ENCODE results near the gene KRT36. TPM values are rescaled to one million over a fixed set of nuclear protein-coding genes. Genes with fewer than 3 reads are reported as not detected.

KRT36 gene
- total and polyA plus RNA-seq, 9 donors: 0.50 TPM; not detected in 8

DNA sequence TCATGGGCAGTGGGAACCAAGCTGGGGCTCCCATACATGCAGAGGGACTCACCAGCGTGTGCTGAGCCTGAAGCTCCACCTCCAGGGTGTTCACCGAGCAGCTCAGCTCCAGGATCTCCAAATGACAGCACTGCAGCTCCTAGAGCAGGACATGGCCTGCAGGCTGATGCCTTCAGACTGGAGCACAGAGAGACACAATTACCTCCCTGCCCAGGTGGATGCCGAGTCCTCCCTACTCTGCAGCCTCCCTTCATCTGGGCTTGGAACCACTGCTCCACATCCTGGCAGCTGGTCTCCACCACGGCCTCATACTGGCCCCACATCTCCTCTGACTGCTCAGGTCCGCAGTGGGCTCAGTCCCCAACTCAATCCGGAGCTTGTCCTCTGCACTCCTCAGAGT, 40.7 kb downstream of the KRT36 start:
- Histone ChIP-seq H3K36me3 (no peaks in the 10 kb centered on the region), H3K9me3 (no peaks in the 10 kb centered on the region), H3K4me1 (ENCODE audit: insufficient read depth) (peaks cover 2% of the 10 kb centered on the region), H3K27ac (no peak overlapping the region), H3K4me3 (no peak overlapping the region), H3K27me3 (no peaks in the 10 kb centered on the region)
- WGBS, 3 donors: 82 to 87% (median 85%) methylated on average over 6 of the region's 6 CpGs
- intact Hi-C loops (cut with DNase I): no loop called here
- no peak for DNase-seq
- TF ChIP-seq, protein P1, sequence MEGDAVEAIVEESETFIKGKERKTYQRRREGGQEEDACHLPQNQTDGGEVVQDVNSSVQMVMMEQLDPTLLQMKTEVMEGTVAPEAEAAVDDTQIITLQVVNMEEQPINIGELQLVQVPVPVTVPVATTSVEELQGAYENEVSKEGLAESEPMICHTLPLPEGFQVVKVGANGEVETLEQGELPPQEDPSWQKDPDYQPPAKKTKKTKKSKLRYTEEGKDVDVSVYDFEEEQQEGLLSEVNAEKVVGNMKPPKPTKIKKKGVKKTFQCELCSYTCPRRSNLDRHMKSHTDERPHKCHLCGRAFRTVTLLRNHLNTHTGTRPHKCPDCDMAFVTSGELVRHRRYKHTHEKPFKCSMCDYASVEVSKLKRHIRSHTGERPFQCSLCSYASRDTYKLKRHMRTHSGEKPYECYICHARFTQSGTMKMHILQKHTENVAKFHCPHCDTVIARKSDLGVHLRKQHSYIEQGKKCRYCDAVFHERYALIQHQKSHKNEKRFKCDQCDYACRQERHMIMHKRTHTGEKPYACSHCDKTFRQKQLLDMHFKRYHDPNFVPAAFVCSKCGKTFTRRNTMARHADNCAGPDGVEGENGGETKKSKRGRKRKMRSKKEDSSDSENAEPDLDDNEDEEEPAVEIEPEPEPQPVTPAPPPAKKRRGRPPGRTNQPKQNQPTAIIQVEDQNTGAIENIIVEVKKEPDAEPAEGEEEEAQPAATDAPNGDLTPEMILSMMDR (IDR thresholded peaks at IDR 0.05): no peak
- TF ChIP-seq EP300 (IDR thresholded peaks at IDR 0.05) (no peak), POLR2A (IDR thresholded peaks at IDR 0.05) (no peak)

DNA sequence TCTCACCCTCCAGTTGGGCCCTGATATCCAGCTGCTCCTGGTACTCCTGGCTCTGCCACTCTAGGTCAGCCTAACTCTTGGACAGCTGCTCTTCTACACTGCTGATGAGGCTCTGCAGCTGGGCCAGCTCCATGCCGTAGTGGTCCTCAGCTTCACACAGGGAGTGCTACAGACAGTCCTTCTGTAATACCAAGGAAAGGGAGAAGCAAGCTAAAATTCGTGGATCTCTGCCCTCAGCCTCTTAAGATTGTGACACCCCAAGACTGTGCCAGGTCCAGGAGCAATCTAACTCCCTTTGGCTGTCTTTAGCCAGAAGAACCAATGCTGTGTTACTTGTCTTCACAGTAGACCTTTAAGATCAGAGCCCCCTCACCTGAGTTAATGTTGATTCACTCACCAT, 41.2 kb downstream of the KRT36 start:
- TF ChIP-seq, protein P1 (IDR thresholded peaks at IDR 0.05): no peak
- no peak for TF ChIP-seq POLR2A (IDR thresholded peaks at IDR 0.05)
- TF ChIP-seq EP300 (IDR thresholded peaks at IDR 0.05): no peak
- DNase-seq: no peak
- Histone ChIP-seq H3K27me3 (no peaks in the 10 kb centered on the region), H3K27ac (no peak overlapping the region), H3K4me3 (no peak overlapping the region), H3K36me3 (no peaks in the 10 kb centered on the region), H3K4me1 (ENCODE audit: insufficient read depth) (peaks cover 2% of the 10 kb centered on the region), H3K9me3 (no peaks in the 10 kb centered on the region)
- 20 to 66% (median 23%) methylated on average over 2 of the region's 2 CpGs for WGBS, 3 donors
- intact Hi-C loops (cut with DNase I): no loop called here

GRCh38 chr17:41446806-41447205, 42.9 kb downstream of the KRT36 start:
- DNase-seq: no peak
- TF ChIP-seq EP300 (IDR thresholded peaks at IDR 0.05) (no peak), POLR2A (IDR thresholded peaks at IDR 0.05) (no peak)
- TF ChIP-seq, protein P1 (IDR thresholded peaks at IDR 0.05): no peak
- intact Hi-C loops (cut with DNase I): no loop called here
- 4 to 17% (median 16%) methylated on average over 2 of the region's 2 CpGs for WGBS, 3 donors
- no peak overlapping the region for H3K27ac ChIP-seq
- no peaks in the 10 kb centered on the region for H3K36me3 ChIP-seq
- no peaks in the 10 kb centered on the region for H3K27me3 ChIP-seq
- H3K9me3 ChIP-seq: no peaks in the 10 kb centered on the region
- peaks cover 2% of the 10 kb centered on the region for H3K4me1 ChIP-seq (ENCODE audit: insufficient read depth)
- no peak overlapping the region for H3K4me3 ChIP-seq

DNA sequence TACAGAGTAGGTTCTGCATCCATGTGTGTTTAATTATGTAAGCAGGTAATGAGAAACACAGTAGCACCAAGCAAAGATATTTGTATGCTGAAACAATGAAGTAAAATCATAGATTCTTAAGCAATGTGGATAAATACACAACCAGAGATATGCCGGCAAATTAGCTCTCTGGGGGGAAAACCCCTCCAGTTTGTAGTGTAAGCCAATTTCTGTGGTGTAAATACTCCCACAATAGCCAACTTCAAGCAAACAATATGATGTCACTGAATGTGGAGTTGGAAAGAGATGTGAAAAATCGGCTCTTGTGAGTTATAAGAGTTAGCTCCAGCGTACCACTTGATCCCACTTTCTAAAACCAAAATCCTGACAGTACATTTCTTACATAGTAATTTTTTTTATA, 45.1 kb downstream of the KRT36 start:
- Histone ChIP-seq H3K36me3 (no peaks in the 10 kb centered on the region), H3K4me3 (no peak overlapping the region), H3K27ac (no peak overlapping the region), H3K9me3 (no peaks in the 10 kb centered on the region), H3K4me1 (ENCODE audit: insufficient read depth) (peaks cover 2% of the 10 kb centered on the region), H3K27me3 (no peaks in the 10 kb centered on the region)
- TF ChIP-seq POLR2A (IDR thresholded peaks at IDR 0.05) (no peak), EP300 (IDR thresholded peaks at IDR 0.05) (no peak)
- TF ChIP-seq, protein P1 (IDR thresholded peaks at IDR 0.05): no peak
- intact Hi-C loops (cut with DNase I): no loop called here
- no peak for DNase-seq
- 60 to 72% (median 61%) methylated on average over 3 of the region's 3 CpGs for WGBS, 3 donors
